Endometrial microvascular endothelial cells (primary cell): Measurements from ENCODE around the gene FOXD4L1. TPM values are rescaled to one million over a fixed set of nuclear protein-coding genes. Genes with fewer than 3 reads are reported as not detected.
"Not testable (repeated sequence)": the region's sequence is repeated elsewhere in the genome, so short reads cannot be mapped to it uniquely, and the experiment has no call there.

Source experiments
- in situ Hi-C: cut with HindIII; loops from 2 replicates; pipeline ENCODE4 v1.10.0; 2017; ENCODE audit warnings: low sequenced_read_pairs, low pct_unique_long_range_greater_than_20kb; ENCODE audit errors: inconsistent ontology term
- total RNA-seq: library from RNA; depleted of rRNA; stranded (reverse); fragments of >200 nt; gene quantifications from one replicate; pipeline ENCODE4 v1.2.3, GENCODE V29; 2015; ENCODE audit errors: inconsistent ontology term

Gene FOXD4L1
- total RNA-seq, result not detected

DNA sequence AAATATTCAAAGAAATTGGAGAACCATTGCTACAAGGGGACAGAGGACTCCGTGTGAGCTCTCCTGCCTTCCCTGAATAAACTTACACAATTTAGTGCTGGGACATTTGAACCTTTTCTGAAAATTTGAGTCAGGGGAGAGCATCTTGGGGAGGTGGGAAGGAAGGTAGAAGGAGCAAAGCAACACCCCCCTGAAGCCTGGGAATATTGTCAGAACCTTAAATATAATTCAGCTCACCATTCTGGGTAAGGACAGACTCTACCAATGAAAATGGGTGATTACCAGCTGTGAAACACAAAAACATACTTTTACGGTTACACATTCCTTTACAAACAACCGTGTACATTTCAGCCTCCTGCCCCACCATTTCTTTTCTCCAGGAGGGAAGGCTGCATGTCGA, at the start of gene FOXD4L1:
Gene FOXD4L1, plus strand, starts transcription at position 301 of the 400 bp plus-strand sequence. CDS start 592 bp downstream, outside the sequence.
- in situ Hi-C loops, result not testable (repeated sequence)

DNA sequence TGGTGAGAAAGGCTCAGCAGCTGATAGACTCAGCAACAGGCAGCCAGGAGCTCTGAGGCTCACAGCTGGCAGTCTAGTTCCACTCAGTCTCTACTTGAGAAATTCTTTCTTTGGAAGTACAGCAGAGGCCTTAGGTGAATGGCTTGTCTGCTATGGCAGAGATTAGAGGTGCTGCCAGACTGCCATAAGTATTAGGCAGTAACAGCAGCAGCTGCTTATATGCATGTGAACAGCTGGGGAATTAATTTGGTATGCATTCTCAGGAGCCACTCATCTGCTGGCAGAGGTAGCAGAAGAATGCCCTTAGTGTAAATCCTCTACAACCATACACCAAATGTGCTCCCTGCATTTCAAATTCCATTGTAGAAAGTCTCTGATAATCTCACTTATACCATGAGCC, 32.7 kb upstream of the FOXD4L1 start:
- in situ Hi-C loops, result not testable (repeated sequence)

DNA sequence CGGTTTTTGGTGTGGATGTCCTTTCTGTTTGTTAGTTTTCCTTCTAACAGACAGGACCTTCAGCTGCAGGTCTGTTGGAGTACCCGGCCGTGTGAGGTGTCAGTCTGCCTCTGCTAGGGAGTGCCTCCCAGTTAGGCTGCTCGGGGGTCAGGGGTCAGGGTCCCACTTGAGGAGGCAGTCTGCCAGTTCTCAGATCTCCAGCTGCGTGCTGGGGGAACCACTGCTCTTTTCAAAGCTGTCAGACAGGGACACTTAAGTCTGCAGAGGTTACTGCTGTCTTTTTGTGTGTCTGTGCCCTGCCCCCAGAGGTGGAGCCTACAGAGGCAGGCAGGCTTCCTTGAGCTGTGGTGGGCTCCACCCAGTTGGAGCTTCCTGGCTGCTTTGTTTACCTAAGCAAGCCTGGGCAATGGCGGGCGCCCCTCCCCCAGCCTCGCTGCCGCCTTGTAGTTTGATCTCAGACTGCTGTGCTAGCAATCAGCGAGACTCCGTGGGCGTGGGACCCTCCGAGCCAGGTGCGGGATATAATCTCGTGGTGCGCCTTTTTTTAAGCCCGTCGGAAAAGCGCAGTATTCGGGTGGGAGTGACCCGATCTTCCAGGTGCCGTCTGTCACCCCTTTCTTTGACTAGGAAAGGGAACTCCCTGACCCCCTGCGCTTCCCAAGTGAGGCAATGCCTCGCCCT, 21.6 kb upstream of the FOXD4L1 start:
- in situ Hi-C loops, result not testable (repeated sequence)

DNA sequence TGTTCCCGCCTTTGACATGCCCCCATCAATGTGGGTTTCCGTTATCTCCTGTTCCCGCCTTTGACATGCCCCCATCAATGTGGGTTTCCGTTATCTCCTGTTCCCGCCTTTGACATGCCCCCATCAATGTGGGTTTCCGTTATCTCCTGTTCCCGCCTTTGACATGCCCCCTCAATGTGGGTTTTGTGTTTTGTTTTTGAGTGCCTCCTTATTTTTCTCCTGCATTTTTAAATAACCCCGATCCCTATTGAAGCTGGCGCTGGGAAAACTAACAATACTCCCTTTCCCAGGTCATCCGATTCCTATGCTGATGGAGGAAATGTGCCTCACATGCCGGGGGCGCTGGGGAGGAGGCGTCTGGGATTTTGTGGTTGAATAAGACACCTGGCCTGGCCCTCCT, 1.9 kb upstream of the FOXD4L1 start:
- in situ Hi-C loops, result not testable (repeated sequence)

DNA sequence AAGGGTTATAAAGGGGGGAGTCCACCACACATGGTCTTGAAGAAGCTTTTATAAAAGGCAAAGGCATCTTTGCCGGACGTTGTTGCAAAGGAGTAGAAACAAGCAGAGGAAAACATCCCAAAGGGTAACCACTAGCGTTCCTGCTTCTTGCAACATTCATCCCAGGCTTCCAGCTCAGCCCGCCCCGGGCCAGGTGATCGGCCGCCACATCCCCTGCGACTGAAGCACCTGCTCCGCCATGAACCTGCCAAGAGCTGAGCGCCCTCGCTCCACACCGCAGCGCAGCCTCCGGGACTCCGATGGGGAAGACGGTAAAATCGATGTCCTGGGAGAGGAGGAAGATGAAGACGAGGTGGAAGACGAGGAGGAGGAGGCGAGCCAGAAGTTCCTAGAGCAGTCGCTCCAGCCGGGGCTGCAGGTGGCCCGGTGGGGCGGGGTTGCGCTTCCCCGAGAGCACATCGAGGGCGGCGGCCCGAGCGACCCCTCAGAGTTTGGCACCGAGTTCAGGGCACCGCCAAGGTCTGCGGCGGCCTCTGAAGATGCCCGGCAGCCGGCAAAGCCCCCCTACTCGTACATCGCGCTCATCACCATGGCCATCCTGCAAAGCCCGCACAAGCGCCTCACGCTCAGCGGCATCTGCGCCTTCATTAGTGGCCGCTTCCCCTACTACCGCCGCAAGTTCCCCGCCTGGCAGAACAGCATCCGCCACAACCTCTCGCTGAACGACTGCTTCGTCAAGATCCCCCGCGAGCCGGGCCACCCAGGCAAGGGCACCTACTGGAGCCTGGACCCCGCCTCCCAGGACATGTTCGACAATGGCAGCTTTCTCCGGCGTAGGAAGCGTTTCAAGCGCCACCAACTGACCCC, 787 bp downstream of the FOXD4L1 start:
- in situ Hi-C loops, result not testable (repeated sequence)

DNA sequence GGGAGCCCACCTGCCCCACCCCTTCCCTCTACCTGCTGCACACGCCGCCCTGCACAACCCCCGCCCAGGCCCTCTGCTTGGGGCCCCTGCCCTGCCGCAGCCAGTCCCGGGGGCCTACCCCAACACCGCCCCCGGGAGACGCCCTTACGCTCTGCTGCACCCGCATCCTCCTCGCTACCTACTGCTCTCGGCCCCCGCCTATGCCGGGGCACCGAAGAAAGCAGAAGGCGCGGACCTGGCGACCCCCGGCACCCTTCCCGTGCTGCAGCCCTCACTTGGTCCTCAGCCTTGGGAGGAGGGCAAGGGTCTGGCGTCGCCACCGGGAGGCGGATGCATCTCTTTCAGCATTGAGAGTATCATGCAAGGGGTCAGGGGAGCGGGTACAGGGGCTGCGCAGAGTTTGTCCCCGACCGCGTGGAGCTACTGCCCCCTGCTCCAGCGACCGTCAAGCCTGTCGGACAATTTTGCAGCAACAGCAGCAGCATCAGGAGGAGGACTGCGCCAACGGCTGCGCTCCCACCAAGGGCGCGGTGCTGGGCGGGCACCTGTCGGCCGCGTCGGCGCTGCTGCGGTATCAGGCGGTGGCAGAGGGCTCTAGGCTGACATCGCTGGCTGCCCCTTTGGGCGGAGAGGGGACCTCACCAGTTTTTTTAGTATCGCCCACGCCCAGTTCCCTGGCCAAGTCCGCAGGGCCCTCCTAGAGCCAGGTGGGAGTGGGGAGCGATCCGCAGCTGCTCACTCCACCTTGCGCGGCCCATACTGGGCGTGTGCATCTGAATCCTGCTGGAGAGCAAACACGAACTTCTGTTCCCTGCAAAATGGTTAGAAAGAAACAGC, 1.6 kb downstream of the FOXD4L1 start:
- in situ Hi-C loops, result not testable (repeated sequence)

DNA sequence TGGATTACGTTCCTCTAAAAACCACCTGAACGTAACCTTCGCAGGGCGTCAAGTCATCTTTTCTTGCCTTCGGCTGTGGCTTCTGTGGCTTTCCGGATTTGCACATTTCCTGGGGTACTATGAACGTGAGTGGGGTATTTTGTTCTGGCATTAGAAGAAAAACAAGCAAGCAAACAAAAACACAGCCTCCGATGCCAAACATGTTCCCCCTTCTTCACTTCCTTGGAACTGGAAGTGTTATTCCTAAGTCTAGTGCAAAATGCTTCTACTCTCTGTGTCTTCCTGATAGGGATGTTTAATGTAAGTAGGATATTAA, 2.2 kb downstream of the FOXD4L1 start:
- in situ Hi-C loops, result not testable (repeated sequence)

DNA sequence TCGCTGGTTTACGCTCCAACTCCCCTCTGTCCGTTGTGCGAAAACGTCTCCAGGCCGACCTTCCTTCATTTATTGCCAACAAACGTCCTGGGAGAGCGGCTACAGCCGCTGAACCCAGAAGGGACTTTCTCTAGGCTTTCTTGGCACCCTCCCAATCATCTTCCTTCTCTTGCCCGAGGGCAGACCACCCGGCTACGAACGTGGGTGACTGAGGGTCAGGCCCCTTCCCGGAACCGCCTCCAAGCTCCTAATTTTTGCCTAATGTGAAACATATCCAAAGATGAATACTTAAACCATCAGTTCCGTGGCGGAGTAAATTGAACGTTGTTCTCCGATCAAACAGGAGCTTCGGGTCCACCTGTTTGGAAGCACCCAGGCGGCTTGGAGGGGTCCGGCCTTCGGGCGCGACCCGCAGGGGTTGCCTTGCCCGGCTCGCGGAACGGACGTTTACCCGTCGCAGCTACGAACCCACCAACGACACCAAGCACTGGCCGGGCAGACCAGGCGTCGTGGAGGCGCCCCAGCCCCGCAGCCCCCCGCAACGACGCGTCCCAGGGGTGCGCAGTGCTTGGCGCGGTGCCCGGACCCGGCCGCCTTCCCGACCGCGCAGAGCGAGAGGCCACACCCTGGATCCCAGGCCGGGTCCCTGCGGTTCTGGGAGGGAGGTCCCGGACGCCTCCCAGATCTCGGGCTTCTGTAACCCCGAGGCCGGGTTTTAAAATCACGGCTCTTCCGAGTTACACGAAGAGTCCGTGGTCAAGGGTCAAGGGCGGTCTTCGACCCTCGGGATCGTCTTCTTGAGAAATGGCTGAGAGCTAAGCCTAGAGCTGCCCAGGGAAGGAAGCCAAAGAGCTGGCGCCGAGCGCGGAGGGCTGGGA, 4.0 kb downstream of the FOXD4L1 start:
- in situ Hi-C loops, result not testable (repeated sequence)

DNA sequence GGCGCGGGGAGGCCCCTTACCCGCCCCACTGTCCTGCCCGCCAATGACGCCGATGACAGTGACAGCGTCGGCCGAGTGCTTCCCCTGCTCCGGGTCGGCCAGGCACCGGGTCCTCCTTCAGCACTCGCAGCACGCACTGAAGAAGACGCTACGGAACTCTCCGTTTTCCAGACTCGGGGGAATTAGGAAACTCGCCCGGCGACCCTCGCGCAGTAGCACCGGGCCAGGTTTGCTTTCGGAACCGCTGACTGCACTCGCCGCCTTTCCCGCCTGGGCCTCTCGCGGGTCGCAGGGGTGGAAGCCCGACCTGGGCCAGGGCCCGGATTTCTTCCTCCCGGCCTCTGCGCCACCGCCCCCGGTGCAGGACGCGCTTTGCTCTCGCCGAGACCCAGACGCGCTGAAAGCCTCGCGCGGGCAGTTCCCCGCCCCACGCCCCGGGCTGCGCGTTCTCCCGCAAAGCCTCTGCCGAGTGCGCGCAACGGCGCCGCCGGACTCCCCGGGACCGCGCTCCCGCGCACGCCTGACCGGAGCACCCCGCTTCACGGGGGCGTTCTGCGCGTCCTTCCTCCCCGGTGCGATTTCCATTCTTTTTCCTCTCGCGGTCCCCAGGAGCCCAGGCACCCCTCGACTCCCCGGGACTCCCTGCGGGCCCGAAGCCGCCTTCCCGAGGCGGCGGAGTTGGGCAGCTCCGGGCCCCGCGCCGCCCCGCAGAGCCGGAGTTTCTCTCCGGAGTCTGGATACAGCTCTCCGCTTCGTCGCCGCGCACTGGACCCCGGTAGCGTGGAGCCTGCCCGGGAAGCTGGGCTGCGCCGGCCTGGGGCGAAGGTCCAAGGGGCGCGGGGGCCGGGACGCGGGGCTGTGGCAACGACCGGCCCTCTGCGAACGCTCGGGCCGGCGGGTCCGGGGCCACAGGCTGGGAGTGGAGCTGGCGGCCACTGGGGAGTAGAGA, 4.9 kb downstream of the FOXD4L1 start:
- in situ Hi-C loops, result not testable (repeated sequence)

DNA sequence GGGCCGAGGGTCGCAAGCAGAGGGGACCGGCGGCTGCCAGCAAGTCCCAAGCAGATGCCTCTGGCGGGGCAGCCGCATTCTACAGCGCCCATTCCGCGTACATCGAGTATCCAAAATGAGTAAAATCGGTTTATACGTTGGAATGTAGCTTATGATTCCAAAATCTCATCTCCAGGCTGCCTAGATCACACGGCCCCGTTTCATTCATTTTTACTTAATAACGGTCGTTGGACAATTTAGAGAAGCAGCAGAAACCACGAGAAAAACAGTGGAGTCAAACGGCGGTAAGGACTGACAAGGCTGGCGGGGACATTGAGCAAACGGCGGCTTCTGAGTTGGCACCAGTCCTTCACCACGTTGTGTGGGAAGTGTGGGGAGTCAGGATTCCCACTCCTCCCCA, 5.6 kb downstream of the FOXD4L1 start:
- in situ Hi-C loops, result not testable (repeated sequence)

DNA sequence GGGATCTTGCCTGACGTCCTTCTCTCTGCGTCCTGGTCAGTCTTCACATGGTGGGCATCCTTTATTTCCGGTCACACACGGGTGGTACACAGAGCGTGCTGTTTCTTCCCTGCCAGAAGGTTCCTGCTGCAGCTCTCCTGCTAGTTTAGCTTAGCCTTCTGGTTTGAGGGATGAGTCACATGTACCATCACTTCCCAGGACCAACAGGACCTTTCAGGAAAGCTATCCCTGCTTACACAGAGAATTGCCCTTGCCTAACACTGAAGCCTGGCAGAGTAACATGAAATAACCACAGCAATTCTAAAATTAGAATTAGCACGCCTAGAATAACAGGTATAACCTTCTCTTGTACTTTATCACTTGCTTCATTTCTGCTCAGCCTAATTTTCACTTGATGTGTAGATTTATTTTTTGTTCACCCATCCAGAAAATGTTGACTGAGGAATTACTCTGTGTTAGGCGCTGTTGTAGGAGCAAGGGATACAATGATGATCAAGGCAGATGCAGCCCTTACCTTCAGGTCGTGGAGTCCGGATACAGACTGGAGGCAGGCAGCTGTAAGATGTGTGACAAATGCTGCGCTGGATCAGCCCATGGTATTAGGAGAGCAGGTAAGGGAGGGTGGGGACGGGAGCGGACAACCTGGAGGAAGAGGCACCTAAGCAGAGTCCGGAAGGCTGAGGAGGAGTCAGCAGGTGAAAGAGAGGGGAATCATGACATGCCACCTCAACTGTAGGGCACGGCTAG, 9.1 kb downstream of the FOXD4L1 start:
- in situ Hi-C loops, result not testable (repeated sequence)

DNA sequence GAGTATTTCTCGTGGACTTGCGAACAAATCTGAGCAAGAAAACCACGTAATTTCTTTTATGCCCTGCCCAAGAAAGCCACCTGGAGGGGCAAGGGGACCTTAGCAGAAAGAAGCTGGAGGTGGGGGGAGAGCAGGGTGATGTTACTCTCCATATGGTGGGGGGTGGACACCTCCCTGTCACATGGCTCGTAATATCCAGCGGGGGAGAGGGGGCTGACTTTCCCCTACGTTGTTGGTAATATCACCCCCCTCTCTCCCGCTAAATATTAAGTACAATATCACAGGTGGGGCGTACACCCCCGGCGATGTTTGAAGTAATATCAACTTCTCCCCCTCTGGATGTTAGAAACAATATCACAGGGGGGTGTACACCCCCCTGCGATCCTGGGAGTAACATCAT, 9.7 kb downstream of the FOXD4L1 start:
- in situ Hi-C loops, result not testable (repeated sequence)

DNA sequence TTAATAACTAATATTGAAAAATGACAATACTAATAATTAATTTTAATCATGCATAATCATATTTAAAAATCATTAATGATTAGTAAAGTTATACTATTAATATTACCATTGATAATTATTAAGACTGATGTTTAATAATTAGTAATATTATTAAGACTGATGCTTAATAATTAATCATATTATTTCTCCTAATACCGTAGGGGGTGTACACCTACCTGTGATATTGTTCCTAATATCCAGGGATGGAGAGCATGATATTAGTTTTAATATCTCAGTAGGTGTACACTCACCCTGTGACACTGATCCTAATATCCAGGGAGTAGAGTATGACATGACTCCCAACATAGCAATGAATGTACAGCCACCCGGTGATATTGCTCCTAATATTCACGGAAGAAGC, 12.4 kb downstream of the FOXD4L1 start:
- in situ Hi-C loops, result not testable (repeated sequence)

DNA sequence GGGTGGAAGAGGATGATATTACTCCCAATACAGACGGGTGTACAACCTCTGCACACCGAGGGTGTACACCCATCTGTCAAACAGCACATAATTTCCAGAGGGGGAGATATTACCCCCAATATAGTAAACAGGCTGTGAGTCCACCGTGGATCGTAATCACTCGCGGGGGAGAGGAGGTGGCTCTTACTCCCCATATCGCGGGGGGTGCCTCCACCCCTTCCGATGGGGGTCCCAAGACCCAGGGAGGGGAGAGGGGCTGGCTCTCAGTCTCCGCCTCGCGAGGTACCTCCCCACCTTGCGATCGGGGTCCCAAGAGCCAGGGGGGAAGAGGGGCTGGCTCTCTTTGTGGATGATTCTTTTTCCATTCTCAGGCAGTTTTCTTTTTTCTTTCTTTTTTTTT, 13.4 kb downstream of the FOXD4L1 start:
- in situ Hi-C loops, result not testable (repeated sequence)

DNA sequence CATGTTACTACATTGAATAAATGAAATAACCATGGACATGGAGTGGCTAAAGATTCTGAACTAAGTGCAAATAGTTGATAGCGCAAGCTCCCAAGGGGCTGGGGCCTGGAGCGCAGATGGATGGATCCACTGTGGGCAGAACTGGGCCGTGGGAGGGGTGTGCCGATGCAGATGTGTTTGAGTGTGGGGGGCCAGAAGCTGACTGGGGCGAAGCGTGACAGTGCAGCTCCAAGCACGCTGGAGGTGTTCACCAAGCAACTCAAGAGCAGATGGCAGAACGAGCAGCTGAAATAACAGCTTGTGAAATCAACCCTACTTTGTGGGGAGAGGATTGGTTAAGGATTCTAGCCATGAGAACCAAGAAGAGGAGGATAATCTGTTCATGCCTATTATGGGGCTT, 17.0 kb downstream of the FOXD4L1 start:
- in situ Hi-C loops, result not testable (repeated sequence)

DNA sequence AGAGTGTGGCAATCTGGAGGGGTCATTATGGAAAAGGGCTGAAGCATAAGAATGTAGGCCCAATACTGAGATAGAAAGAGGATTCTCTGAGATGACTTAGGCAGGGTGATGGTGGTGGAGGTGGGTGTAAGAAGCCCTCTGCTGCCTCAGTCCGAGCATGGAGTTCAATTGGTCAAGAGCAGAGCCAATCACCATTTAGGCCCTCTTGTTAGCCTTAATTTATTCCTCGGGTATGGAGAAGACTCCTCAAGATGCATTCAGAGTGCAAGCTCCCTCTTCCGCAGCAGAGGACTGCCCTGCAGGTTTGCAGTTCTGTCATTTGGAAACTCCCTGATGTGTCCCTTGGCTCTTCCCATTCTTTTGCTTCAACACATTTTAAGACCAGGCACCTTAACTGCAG, 17.5 kb downstream of the FOXD4L1 start:
- in situ Hi-C loops, result not testable (repeated sequence)

DNA sequence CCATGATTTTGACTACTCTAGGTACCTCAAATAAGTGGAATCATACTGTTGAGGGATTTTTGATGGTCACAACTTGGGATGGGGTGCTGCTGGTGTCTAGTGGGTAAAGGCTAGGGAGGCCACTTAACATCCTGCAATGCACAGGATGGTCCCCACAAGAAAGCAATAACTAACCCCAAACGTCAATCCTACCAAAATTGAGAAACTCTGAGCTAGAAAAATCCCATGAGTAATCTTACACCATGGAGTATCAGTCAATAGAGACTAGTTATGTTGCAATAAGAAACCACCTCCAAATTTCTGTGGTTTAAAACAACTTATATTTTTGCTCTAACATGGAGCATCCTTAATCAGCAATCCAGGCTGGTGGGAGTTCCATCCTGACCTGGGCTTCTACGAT, 18.6 kb downstream of the FOXD4L1 start:
- in situ Hi-C loops, result not testable (repeated sequence)
